Measurements from ENCODE around the gene GBGT1.

- TF ChIP-seq CTCF (IDR thresholded peaks at IDR 0.05; ENCODE audit: low read length) (no peak), EZH2 (IDR thresholded peaks at IDR 0.05; ENCODE audit: borderline replicate concordance, low read length) (no peak)
These were observed 41.3 kb upstream of the GBGT1 start for GRCh38 chr9:133204993-133205336.

Measured in OCI-LY1 (cell line).